Measurements from ENCODE around the gene FTCDNL1.

DNA sequence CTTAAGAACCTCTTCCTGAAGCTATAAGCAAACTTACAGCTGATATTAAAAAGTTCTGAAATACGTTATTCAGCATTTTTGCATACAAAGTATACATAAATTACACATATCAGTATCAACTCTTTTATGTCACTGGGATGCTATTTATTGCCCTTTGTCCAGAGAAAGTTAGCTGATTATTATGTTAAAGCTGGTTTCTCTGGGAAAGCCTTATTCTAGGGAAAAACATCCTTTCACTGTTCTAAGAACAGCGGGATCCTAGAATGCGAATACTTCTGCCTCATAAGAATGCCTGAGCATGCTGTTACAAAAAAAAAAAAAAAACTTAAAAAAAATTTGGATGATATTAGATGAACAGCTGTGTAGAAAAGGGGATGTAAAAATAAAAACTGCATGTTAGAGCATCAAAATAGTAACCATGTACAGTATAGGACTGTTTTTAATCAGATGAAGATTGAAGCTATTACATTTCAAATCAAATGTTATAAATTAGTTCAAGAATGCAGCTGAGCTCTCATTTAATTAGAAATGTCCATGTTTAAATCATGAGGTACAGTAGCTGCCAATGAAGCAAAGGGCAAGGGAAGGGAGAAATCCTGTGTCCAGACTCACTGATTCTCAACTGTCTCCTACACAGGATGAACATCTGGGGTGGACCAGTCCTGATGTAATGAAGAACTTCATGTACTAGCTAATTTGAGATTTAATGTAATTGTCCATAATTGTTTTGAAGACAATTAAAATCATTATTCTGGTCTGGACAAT, 8.2 kb downstream of the FTCDNL1 start:
- TF ChIP-seq, protein P1, sequence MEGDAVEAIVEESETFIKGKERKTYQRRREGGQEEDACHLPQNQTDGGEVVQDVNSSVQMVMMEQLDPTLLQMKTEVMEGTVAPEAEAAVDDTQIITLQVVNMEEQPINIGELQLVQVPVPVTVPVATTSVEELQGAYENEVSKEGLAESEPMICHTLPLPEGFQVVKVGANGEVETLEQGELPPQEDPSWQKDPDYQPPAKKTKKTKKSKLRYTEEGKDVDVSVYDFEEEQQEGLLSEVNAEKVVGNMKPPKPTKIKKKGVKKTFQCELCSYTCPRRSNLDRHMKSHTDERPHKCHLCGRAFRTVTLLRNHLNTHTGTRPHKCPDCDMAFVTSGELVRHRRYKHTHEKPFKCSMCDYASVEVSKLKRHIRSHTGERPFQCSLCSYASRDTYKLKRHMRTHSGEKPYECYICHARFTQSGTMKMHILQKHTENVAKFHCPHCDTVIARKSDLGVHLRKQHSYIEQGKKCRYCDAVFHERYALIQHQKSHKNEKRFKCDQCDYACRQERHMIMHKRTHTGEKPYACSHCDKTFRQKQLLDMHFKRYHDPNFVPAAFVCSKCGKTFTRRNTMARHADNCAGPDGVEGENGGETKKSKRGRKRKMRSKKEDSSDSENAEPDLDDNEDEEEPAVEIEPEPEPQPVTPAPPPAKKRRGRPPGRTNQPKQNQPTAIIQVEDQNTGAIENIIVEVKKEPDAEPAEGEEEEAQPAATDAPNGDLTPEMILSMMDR (IDR thresholded peaks at IDR 0.05) = no peak
- no peak for TF ChIP-seq POLR2A (IDR thresholded peaks at IDR 0.05)
